ENCODE data around the gene RPS27L.

GRCh38 chr15:63155486-63155885 lies 1.8 kb downstream of the RPS27L start:
- no peak for TF ChIP-seq CTCF (IDR thresholded peaks at IDR 0.05)
- no peak for TF ChIP-seq EZH2 (IDR thresholded peaks at IDR 0.05; ENCODE audit: borderline replicate concordance, insufficient read depth, low read depth, low read length, poor library complexity, severe bottlenecking)
